Glutamatergic neuron (in vitro differentiated cells): ENCODE results near the gene NRG3. TPM values are rescaled to one million over a fixed set of nuclear protein-coding genes. Genes with fewer than 3 reads are reported as not detected.

Experiments used
- DNase-seq: peaks from one replicate; pipeline ENCODE4 v3.0.0; 2022
- H3K27ac Mint-ChIP-seq: one replicate; pipeline ENCODE4 v1.8.0; 2020; ENCODE audit warnings: mild to moderate bottlenecking, mixed read lengths, inconsistent platforms; ENCODE audit not compliant: unreplicated experiment
- H3K27me3 Mint-ChIP-seq: one replicate; pipeline ENCODE4 v1.8.0; 2020; ENCODE audit warnings: mild to moderate bottlenecking, moderate library complexity, mixed read lengths, inconsistent platforms; ENCODE audit not compliant: unreplicated experiment
- H3K36me3 Mint-ChIP-seq: one replicate; pipeline ENCODE4 v1.8.0; 2020; ENCODE audit warnings: mild to moderate bottlenecking, mixed read lengths, inconsistent platforms; ENCODE audit not compliant: unreplicated experiment
- H3K4me1 Mint-ChIP-seq: one replicate; pipeline ENCODE4 v1.8.0; 2020; ENCODE audit warnings: mild to moderate bottlenecking, low read depth, mixed read lengths, inconsistent platforms; ENCODE audit not compliant: unreplicated experiment
- H3K4me3 Mint-ChIP-seq: one replicate; pipeline ENCODE4 v1.8.0; 2020; ENCODE audit warnings: mild to moderate bottlenecking, mixed read lengths, inconsistent platforms; ENCODE audit not compliant: unreplicated experiment
- H3K9me3 Mint-ChIP-seq: one replicate; pipeline ENCODE4 v1.8.0; 2020; ENCODE audit warnings: mild to moderate bottlenecking, moderate library complexity, mixed read lengths, inconsistent platforms; ENCODE audit not compliant: unreplicated experiment
- total RNA-seq: library from RNA; stranded (reverse); fragmentation: NEBNext Ultra II Directional; extraction: Animal tissue kit (Norgen Biotek cat#: 25700); gene quantifications from one replicate; pipeline ENCODE4 v1.2.1, GENCODE V29; 2021; ENCODE audit not compliant: unreplicated experiment
- TF ChIP-seq, protein P1 (sequence below): fragments of 200-600 bp; sonication (generic); IDR thresholded peaks from one replicate; pipeline ENCODE4 v1.5.0; 2021; ENCODE audit not compliant: partially characterized antibody, unreplicated experiment

Gene NRG3
- total RNA-seq, 1 donor from 2014 or later, result 3.2 TPM

DNA sequence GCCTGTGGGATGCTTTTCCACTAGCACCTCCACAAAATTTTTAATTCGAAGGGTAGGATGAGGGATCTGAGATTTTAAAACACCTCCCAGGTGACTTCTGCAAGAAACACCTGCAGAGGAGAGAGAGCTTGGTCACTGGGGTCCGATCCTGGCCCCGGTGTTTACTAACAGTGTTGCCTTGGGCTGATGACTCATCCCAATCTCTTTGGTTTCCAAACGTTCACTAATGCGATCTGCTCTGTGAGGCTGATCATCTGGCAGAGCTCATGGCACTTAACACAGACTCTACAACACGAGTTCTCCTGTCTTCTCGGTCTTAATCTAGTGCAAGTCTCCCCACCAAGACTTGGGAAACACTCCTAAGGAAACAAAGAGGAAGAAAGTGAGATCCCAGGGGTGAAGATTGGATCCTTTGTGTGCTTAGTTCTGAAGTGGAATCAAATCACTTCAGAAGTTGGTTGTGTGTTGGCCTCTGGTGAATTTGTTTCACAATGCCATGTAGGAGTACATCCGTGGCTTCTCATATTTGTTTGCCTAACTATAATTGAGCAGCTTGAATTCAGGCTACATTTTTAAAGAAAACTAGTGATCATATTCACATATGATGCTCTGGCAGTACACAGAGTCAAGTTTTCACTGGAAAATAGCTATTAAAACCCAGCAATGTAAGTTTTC is 407.9 kb downstream of the NRG3 start:
- DNase-seq, result no peak
- Mint-ChIP-seq H3K9me3 (no peaks in the 10 kb centered on the region), H3K4me3 (no peak overlapping the region), H3K27ac (no peak overlapping the region), H3K36me3 (no peaks in the 10 kb centered on the region), H3K27me3 (peaks cover 4% of the 10 kb centered on the region), H3K4me1 (no peaks in the 10 kb centered on the region)
- TF ChIP-seq, protein P1, sequence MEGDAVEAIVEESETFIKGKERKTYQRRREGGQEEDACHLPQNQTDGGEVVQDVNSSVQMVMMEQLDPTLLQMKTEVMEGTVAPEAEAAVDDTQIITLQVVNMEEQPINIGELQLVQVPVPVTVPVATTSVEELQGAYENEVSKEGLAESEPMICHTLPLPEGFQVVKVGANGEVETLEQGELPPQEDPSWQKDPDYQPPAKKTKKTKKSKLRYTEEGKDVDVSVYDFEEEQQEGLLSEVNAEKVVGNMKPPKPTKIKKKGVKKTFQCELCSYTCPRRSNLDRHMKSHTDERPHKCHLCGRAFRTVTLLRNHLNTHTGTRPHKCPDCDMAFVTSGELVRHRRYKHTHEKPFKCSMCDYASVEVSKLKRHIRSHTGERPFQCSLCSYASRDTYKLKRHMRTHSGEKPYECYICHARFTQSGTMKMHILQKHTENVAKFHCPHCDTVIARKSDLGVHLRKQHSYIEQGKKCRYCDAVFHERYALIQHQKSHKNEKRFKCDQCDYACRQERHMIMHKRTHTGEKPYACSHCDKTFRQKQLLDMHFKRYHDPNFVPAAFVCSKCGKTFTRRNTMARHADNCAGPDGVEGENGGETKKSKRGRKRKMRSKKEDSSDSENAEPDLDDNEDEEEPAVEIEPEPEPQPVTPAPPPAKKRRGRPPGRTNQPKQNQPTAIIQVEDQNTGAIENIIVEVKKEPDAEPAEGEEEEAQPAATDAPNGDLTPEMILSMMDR, result no peak

DNA sequence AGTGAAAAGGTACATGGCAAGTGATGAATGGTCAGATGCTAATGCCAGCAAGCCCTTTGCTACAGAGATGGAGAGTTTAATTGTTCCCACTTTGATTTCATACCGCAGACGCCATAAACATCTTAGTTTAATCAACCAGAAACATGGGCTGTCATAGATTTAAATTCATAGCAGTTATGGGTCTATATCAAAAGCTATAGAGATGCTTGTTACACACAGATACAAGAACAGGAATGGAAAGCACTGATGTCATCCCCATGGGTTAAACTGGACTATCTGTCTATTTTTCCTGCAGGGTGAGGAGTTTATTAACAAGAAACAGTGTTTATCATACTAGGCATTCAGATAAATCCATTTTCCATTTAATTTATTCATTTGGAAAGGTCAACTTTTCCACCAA is 409.2 kb downstream of the NRG3 start:
- H3K27ac Mint-ChIP-seq, result no peak overlapping the region
- H3K36me3 Mint-ChIP-seq, result no peaks in the 10 kb centered on the region
- H3K27me3 Mint-ChIP-seq, result peaks cover 4% of the 10 kb centered on the region
- no peak for DNase-seq
- no peak overlapping the region for H3K4me3 Mint-ChIP-seq
- no peaks in the 10 kb centered on the region for H3K9me3 Mint-ChIP-seq
- H3K4me1 Mint-ChIP-seq, result no peaks in the 10 kb centered on the region
- TF ChIP-seq, protein P1, result no peak

DNA sequence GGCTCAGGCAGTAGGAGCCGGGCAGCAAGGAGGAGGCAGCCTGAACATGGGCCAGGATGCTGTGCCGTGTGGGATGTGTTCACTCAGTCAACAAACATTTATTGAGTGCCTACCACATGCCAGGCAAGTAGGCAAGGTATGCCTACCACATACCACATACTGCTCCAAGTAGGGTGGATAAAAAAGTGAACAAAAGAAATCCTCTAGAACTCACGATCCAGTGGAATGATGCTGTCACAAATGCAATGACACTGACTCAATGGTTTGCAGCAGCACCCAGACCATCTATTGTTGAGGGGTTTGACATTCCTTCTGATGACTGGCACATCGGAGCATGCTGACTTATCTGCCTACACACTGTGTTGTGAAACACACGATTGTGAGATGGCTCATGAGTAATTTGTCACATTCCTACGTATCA is 413.5 kb downstream of the NRG3 start:
- peaks cover 2% of the 10 kb centered on the region for H3K27me3 Mint-ChIP-seq
- no peak overlapping the region for H3K27ac Mint-ChIP-seq
- TF ChIP-seq, protein P1, result no peak
- H3K9me3 Mint-ChIP-seq, result no peaks in the 10 kb centered on the region
- H3K4me1 Mint-ChIP-seq, result no peaks in the 10 kb centered on the region
- H3K4me3 Mint-ChIP-seq, result no peak overlapping the region
- H3K36me3 Mint-ChIP-seq, result no peaks in the 10 kb centered on the region
- DNase-seq, result no peak

DNA sequence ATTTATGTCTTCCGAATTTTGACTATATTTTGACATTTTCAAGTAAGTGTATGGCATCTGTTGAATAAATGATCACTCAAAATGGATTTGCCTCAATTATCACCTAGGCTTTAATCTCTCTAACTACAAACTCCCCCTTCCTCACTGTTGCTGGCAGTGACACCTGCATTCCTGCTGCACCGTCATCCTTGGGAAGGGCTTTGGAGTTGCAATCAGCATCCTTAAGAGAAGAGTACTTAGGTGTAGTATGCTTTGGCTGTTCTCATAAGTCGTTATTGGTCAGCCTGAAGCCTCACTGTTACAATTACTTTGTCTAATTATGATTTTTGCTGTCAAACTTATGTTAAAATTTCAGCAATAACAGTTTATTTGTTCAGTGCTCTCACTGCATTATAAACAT is 415.0 kb downstream of the NRG3 start:
- TF ChIP-seq, protein P1, result no peak
- Mint-ChIP-seq H3K4me3 (no peak overlapping the region), H3K4me1 (no peaks in the 10 kb centered on the region), H3K9me3 (no peaks in the 10 kb centered on the region), H3K27me3 (no peaks in the 10 kb centered on the region), H3K27ac (no peak overlapping the region), H3K36me3 (no peaks in the 10 kb centered on the region)
- DNase-seq, result no peak

DNA sequence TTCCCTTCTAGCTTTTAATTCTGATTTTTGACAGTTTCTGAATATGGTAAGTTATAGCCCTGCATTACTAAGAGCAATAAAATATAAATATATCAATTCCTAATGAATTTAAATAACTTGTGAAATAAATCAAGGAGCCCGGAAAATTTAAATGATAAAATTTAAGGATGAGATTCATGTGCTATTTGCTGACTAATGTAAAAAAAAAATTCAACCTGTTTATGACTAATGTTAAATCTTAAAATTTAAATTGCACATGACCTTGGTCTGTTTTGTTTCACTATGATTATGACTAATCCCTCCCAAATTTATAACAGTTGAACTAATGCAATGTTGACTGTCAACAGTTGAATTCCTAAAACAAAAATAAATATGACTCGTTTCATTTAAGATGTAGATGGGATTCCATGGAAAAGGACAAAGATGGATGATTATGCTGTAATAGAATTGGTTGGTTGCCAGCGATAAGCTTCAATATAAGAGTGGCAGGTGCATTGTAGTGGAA is 419.9 kb downstream of the NRG3 start:
- no peak overlapping the region for H3K27ac Mint-ChIP-seq
- H3K27me3 Mint-ChIP-seq, result peaks cover 1% of the 10 kb centered on the region
- no peaks in the 10 kb centered on the region for H3K36me3 Mint-ChIP-seq
- no peaks in the 10 kb centered on the region for H3K9me3 Mint-ChIP-seq
- no peaks in the 10 kb centered on the region for H3K4me1 Mint-ChIP-seq
- no peak overlapping the region for H3K4me3 Mint-ChIP-seq
- no peak for DNase-seq
- TF ChIP-seq, protein P1, result no peak
